Fibroblast of skin of right biceps (primary cell): Measurements from ENCODE around the gene USH2A.
A peak's percentile ranks its signal among the peaks of the same experiment; 100 is the strongest.

Experiments
- DNase-seq: peaks from one replicate; pipeline ENCODE4 v3.0.0-alpha.2; 2013

The USH2A gene

GRCh38 chr1:215844777-215845176 is 578.5 kb downstream of the USH2A start:
- DNase-seq, result peak; percentile 23

- peak; percentile 6 for DNase-seq
Observed at GRCh38 chr1:215844266-215844665, 579.0 kb downstream of the USH2A start.

- DNase-seq, result peak; percentile 3
Observed at GRCh38 chr1:215842905-215843304, 580.3 kb downstream of the USH2A start.

- peak; percentile 64 for DNase-seq
Observed at GRCh38 chr1:215835951-215836350, 587.3 kb downstream of the USH2A start.

GRCh38 chr1:215833941-215834729 is 589.1 kb downstream of the USH2A start:
- DNase-seq, result peak; percentile 69

GRCh38 chr1:215830226-215830810 is 592.9 kb downstream of the USH2A start:
- DNase-seq, result peak; percentile 28

- DNase-seq, result peak; percentile 58
Observed at GRCh38 chr1:215825056-215825455, 598.2 kb downstream of the USH2A start.

GRCh38 chr1:215824245-215824644 is 599.0 kb downstream of the USH2A start:
- peak; percentile 46 for DNase-seq

- peak; percentile 59 for DNase-seq
Observed at GRCh38 chr1:215819114-215819513, 604.1 kb downstream of the USH2A start.

- peak; percentile 59 for DNase-seq
Observed at GRCh38 chr1:215807911-215808436, 615.3 kb downstream of the USH2A start.

GRCh38 chr1:215807218-215807617 is 616.0 kb downstream of the USH2A start:
- DNase-seq, result no peak

GRCh38 chr1:215797859-215798258 is 625.4 kb downstream of the USH2A start:
- peak; percentile 63 for DNase-seq

- DNase-seq, result no peak
Observed at GRCh38 chr1:215794156-215794555, 629.1 kb downstream of the USH2A start.

- peak; percentile 95 for DNase-seq
Observed at GRCh38 chr1:215793180-215793579, 630.1 kb downstream of the USH2A start.

GRCh38 chr1:215792446-215792845 is 630.8 kb downstream of the USH2A start:
- no peak for DNase-seq

- no peak for DNase-seq
Observed at GRCh38 chr1:215789981-215790380, 633.3 kb downstream of the USH2A start.

- DNase-seq, result no peak
Observed at GRCh38 chr1:215786997-215787396, 636.3 kb downstream of the USH2A start.

GRCh38 chr1:215780641-215781040 is 642.6 kb downstream of the USH2A start:
- no peak for DNase-seq

GRCh38 chr1:215780139-215780538 is 643.1 kb downstream of the USH2A start:
- DNase-seq, result no peak

- DNase-seq, result no peak
Observed at GRCh38 chr1:215779729-215780128, 643.5 kb downstream of the USH2A start.

- peak; percentile 80 for DNase-seq
Observed at GRCh38 chr1:215777370-215777925, 645.8 kb downstream of the USH2A start.

- DNase-seq, result no peak
Observed at GRCh38 chr1:215776336-215776735, 646.9 kb downstream of the USH2A start.

- no peak for DNase-seq
Observed at GRCh38 chr1:215772151-215772550, 651.1 kb downstream of the USH2A start.

- DNase-seq, result no peak
Observed at GRCh38 chr1:215768303-215768702, 654.9 kb downstream of the USH2A start.
